Measurements from ENCODE around the gene C5orf46. TPM values are rescaled to one million over a fixed set of nuclear protein-coding genes. Genes with fewer than 3 reads are reported as not detected.
"Not testable (repeated sequence)": the region's sequence is repeated elsewhere in the genome, so short reads cannot be mapped to it uniquely, and the experiment has no call there.

C5orf46 gene
- total and polyA plus RNA-seq, 2 of the 4 experiments (the other 2 are of a cell fraction) = 1.3 TPM; not detected in 1

DNA sequence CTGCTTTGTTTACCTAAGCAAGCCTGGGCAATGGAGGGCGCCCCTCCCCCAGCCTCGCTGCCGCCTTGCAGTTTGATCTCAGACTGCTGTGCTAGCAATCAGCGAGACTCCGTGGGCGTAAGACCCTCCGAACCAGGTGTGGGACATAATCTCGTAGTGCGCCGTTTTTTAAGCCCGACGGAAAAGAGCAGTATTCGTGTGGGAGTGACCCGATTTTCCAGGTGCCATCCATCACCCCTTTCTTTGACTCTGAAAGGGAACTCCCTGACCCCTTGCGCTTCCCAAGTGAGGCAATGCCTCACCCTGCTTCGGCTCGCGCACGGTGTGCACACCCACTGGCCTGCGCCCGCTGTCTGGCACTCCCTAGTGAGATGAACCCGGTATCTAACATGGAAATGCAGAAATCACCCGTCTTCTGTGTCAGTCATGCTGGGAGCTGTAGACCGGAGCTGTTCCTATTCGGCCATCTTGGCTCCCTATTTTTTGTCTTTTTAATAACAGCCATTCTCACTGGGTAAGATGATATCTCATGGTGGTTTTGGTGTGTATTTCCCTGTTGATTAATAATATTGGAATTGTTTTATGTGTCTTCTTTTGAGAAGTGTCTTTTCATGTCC, 40.4 kb upstream of the C5orf46 start:
- H4K91ac ChIP-seq (ENCODE audit: insufficient read depth, low read depth, low read length); dilution Hi-C loops (cut with HindIII; ENCODE audit: low sequenced_read_pairs, unreplicated experiment); H2AFZ ChIP-seq (replicated peaks; ENCODE audit: low read length, poor library complexity); H3K27ac ChIP-seq (ENCODE audit: insufficient read depth, low read length); POLR2A ChIA-PET (ENCODE audit: unreplicated experiment); H3K79me1 ChIP-seq (ENCODE audit: low read depth in 1 of 2, low read length in 2 of 2); H3K23ac ChIP-seq (ENCODE audit: low read depth, low read length); H2AK9ac ChIP-seq (replicated peaks; ENCODE audit: low read depth, low read length, poor library complexity); BruUV-seq (replicated peaks); H4K8ac ChIP-seq (ENCODE audit: low read depth in 2 of 2, low read length in 2 of 2); H2BK20ac ChIP-seq (ENCODE audit: low read depth, low read length); H3K27me3 ChIP-seq (ENCODE audit: control insufficient read depth, insufficient read depth, low read length); H3K4ac ChIP-seq (ENCODE audit: low read depth, low read length); H3K4me2 ChIP-seq (ENCODE audit: low read depth, low read length); in situ Hi-C loops (cut with MboI; ENCODE audit: low sequenced_read_pairs); H3K9me3 ChIP-seq (ENCODE audit: control insufficient read depth, insufficient read depth, low read length); H4K5ac ChIP-seq (ENCODE audit: low read depth, low read length); H2BK120ac ChIP-seq (ENCODE audit: low read depth, low read length); ATAC-seq (ENCODE audit: low read depth); H3K14ac ChIP-seq (replicated peaks; ENCODE audit: low read depth, low read length); H3K9ac ChIP-seq (ENCODE audit: low read depth, low read length); H3K9me1 ChIP-seq (ENCODE audit: insufficient read depth, low read length); H3K56ac ChIP-seq (ENCODE audit: extremely low read depth, insufficient read depth, low read length); H4K20me1 ChIP-seq (ENCODE audit: insufficient read depth, low read length); H2BK15ac ChIP-seq (ENCODE audit: low read depth, low read length); H3K36me3 ChIP-seq (ENCODE audit: control insufficient read depth, insufficient read depth, low read length); H2BK5ac ChIP-seq (ENCODE audit: low read depth, low read length, poor library complexity, severe bottlenecking); H3K4me3 ChIP-seq (ENCODE audit: insufficient read depth, low read depth, low read length); intact Hi-C loops (cut with micrococcal nuclease); H3K18ac ChIP-seq (ENCODE audit: low read depth, low read length); H2AK5ac ChIP-seq (ENCODE audit: low read depth, low read length); H3K4me1 ChIP-seq (ENCODE audit: control insufficient read depth, insufficient read depth, low read length); DNase-seq: not testable (repeated sequence)
- WGBS, 2 experiments (ENCODE audit: extremely low coverage in 2 of 2, insufficient read length in 1 of 2) = 86% methylated on average over 14 of the region's 25 CpGs; no CpG with 5 or more reads in 1 of the 2 experiments
- CTCF ChIA-PET = interaction anchor here (1.1 to 1.7 kb wide), 2 partner anchors 9 to 784 kb away, joined by 3 to 5 read pairs; no protein-coding TSS in a partner anchor

All from IMR-90 (cell line).